NT2/D1 (cell line): ENCODE results near the gene PGBD5.

Source experiments
- SUZ12 ChIP-seq: IDR thresholded peaks from 2 replicates; pipeline ENCODE4 v1.6.1; 2011; ENCODE audit not compliant: insufficient read length, insufficient read depth; ENCODE audit errors: extremely low read depth
- YY1 ChIP-seq: IDR thresholded peaks from 2 replicates; pipeline ENCODE4 v1.6.1; 2011; ENCODE audit not compliant: insufficient read length, insufficient read depth
- ZNF274 ChIP-seq: IDR thresholded peaks from 2 replicates; pipeline ENCODE4 v1.6.1; 2011; ENCODE audit warnings: mild to moderate bottlenecking, low read depth, low read length

DNA sequence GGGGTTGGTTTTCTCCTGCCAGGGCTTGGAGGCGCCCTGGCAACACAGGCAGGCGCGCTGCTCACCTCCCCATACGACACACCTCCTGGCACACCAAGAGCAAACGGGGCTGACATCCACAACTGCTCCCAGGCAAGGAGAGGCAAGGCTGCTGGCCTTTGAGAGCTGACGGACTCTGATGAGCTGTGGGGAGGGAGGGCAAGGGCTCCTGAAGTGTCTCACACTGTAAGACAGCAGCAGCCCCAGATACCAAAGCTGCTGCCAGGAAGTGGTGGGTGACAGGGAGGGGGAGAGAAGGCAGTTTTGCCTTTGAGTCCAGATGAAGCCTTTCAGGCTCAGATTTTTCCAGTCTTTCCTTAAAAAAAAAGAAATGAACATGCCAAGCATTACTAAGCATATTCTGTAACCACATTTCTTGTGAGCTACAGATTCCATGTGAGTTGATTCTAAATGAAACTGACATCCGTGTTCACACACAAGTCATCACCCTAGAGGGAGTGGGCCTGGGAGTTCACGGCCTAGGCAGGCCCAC is 24.3 kb downstream of the PGBD5 start:
- TF ChIP-seq ZNF274 (no peak), YY1 (no peak), SUZ12 (no peak)
